ENCODE data around the gene TMEM121B.

DNA sequence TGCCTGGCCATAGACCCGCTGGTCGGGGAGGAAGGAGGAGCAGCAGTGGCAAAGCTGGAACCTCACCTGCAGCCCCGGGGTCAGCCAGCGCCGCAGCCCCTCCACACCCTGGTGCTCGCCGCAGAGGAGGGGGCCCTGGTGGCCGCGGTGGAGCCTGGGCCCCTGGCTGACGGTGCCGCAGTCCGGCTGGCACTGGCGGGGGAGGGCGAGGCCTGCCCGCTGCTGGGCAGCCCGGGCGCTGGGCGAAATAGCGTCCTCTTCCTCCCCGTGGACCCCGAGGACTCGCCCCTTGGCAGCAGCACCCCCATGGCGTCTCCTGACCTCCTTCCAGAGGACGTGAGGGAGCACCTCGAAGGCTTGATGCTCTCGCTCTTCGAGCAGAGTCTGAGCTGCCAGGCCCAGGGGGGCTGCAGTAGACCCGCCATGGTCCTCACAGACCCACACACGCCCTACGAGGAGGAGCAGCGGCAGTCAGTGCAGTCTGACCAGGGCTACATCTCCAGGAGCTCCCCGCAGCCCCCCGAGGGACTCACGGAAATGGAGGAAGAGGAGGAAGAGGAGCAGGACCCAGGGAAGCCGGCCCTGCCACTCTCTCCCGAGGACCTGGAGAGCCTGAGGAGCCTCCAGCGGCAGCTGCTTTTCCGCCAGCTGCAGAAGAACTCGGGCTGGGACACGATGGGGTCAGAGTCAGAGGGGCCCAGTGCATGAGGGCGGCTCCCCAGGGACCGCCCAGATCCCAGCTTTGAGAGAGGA lies 11.9 kb downstream of the TMEM121B start:
- TF ChIP-seq POLR2A (IDR thresholded peaks at IDR 0.05; ENCODE audit: low read length) (no peak), GATA1 (IDR thresholded peaks at IDR 0.05; ENCODE audit: low read depth, low read length) (no peak)
